DOHH2 (cell line): ENCODE data around the gene NCAPD2.
"Not testable (repeated sequence)": the region's sequence is repeated elsewhere in the genome, so short reads cannot be mapped to it uniquely, and the experiment has no call there.

Experiments
- EZH2phosphoT487 ChIP-seq: fragments of 200-600 bp; sonication (generic); IDR thresholded peaks from 2 replicates; pipeline ENCODE4 v1.6.1; 2017; ENCODE audit warnings: borderline replicate concordance, mild to moderate bottlenecking, antibody characterized with exemption, low read length, moderate library complexity, mixed read lengths
- TF ChIP-seq, protein P1 (sequence below): fragments of 200-600 bp; sonication (generic); IDR thresholded peaks from one replicate; pipeline ENCODE4 v1.5.1; 2014; ENCODE audit warnings: antibody characterized with exemption, mild to moderate bottlenecking, low read depth, low read length; ENCODE audit not compliant: poor library complexity, severe bottlenecking

DNA sequence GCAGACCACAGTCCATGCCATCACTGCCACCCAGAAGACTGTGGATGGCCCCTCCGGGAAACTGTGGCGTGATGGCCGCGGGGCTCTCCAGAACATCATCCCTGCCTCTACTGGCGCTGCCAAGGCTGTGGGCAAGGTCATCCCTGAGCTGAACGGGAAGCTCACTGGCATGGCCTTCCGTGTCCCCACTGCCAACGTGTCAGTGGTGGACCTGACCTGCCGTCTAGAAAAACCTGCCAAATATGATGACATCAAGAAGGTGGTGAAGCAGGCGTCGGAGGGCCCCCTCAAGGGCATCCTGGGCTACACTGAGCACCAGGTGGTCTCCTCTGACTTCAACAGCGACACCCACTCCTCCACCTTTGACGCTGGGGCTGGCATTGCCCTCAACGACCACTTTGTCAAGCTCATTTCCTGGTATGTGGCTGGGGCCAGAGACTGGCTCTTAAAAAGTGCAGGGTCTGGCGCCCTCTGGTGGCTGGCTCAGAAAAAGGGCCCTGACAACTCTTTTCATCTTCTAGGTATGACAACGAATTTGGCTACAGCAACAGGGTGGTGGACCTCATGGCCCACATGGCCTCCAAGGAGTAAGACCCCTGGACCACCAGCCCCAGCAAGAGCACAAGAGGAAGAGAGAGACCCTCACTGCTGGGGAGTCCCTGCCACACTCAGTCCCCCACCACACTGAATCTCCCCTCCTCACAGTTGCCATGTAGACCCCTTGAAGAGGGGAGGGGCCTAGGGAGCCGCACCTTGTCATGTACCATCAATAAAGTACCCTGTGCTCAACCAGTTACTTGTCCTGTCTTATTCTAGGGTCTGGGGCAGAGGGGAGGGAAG, 43.9 kb downstream of the NCAPD2 start:
- TF ChIP-seq, protein P1, sequence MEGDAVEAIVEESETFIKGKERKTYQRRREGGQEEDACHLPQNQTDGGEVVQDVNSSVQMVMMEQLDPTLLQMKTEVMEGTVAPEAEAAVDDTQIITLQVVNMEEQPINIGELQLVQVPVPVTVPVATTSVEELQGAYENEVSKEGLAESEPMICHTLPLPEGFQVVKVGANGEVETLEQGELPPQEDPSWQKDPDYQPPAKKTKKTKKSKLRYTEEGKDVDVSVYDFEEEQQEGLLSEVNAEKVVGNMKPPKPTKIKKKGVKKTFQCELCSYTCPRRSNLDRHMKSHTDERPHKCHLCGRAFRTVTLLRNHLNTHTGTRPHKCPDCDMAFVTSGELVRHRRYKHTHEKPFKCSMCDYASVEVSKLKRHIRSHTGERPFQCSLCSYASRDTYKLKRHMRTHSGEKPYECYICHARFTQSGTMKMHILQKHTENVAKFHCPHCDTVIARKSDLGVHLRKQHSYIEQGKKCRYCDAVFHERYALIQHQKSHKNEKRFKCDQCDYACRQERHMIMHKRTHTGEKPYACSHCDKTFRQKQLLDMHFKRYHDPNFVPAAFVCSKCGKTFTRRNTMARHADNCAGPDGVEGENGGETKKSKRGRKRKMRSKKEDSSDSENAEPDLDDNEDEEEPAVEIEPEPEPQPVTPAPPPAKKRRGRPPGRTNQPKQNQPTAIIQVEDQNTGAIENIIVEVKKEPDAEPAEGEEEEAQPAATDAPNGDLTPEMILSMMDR = peak; percentile 88
- not testable (repeated sequence) for TF ChIP-seq EZH2phosphoT487
